ENCODE data around the gene CXorf65.

CXorf65 gene

DNA sequence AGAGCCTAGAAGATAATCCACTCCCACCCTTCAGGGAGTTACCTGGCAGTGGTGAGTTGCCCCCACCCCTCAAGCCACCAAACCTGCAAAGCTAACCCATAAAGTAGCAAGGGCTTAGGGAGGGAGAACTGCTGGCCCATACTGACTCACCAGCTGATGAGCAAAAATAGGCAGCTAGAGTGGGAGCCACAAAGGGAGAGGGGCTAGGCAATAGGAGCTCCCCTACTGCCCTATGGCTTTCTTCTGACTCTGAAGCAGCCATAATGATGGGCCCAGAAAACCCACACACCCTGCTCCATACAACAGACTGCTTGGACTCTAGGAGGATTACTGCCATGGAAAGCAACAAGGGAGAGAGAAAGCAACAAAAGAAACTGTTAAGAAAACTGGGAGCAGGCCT, 46.4 kb downstream of the CXorf65 start:
- DNase-seq (ENCODE audit: low spot score) = no peak

DNA sequence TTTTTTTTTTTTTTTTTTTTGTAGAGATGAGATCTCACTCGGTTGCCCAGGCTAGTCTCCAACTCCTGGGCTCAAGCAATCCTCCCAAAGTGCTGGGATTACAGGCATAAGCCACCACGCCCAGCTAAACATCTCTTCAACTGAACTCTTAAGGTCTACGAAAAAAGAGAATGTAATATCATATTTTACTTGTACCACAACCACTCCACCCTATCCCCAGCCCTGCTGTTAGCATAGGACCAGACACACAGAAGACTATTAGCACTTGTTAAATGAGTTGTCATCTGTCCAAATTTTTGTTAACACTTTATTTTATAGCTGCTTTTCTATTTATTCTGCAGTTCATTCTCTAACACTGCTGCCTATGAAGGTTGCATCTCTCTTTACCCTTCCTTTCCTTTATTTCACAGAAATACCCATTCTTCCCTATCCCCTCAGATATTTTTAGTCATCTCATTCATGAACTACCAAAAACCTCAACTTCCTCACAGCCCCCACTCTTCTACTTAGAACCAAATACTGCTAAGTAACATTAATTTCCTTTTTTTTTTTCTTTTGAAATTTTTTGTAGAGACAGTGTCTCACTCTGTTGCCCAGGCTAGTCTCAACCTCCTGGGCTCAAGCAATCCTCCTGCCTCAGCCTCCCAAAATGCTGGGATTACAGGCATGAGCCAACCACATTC, 48.6 kb downstream of the CXorf65 start:
- no peak for DNase-seq (ENCODE audit: low spot score)

DNA sequence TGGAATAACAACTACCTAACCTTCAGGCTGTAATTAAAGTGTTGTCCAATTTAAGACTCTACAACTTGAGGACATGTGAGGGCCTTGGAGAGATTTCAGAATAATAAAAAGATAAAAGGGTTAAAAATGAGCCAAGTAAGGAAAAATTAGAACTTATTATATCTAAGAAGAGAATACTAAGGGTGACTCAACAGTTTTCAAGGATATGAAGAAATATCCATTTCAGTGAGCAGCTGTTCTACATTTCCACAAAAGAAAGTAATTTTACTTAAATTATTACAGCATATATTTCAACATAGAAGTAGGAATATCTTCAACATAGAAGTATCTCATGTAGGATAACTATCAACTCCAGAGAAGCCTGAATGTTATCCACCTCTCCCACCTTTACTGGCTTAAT, 49.7 kb downstream of the CXorf65 start:
- no peak for DNase-seq (ENCODE audit: low spot score)
